Hippocampal formation (tissue), 2 donors: ENCODE data around the gene DOCK10.

Experiments
- DNase-seq, 2 donors: peaks; one replicate each; lab custom pipeline; 2025; lab: John Stamatoyannopoulos, UW

Gene DOCK10

DNA sequence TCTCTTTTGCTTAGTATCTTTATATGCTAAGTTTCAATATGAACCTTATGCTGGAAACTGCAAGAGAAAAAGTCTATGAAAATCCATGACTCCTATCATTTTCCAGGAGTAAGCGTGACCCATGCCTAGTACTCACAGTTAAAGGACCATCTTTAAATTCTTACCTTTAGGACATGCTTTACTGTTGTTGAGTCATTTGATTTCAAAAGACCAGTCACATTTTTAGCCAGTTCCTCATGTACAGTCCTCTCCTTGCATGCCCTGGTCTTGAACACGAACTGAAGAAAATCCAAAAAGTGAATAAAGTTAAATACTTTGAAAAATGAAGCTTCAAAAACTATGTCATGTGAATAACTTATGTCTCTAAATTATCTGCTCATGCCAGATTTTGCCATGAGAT, 208.3 kb downstream of the DOCK10 start:
- no peak for DNase-seq

DNA sequence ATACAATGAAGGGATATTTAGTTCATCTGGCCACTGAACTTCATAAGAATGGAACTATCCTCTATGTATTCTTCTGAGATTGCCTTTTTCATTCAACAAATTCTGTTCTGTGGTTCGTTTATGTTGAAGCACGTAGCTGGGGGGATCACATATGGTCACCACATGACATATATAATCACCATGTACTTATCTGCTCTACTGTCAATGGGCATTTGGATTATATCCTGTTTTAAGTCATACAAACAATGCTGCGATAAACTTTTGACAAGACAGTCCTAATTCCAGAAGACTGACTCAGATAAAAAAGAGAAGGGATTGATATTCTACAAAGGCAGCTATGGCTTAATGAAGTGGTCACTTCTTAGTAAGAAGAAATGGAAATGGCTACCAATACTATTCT, 210.1 kb downstream of the DOCK10 start:
- no peak for DNase-seq

DNA sequence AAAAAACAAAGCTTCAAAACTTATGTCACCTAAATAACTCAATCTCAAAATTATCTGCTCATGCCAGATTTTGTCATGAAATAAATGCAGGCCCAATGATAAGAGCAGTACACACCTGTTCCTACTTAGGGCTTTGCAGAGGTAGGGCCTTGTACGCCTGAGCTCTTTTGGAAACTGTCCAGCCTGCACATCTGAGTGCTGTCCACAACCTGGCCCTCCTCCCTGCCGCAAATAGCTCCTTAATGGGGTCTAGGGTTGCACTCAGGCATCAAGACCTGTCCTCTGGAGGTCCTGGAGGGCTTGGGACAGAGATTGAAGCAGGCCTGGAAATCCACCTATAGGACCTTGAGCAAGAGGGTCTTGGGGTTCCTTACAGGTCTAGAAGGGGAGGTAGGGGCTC, 210.7 kb downstream of the DOCK10 start:
- no peak for DNase-seq

DNA sequence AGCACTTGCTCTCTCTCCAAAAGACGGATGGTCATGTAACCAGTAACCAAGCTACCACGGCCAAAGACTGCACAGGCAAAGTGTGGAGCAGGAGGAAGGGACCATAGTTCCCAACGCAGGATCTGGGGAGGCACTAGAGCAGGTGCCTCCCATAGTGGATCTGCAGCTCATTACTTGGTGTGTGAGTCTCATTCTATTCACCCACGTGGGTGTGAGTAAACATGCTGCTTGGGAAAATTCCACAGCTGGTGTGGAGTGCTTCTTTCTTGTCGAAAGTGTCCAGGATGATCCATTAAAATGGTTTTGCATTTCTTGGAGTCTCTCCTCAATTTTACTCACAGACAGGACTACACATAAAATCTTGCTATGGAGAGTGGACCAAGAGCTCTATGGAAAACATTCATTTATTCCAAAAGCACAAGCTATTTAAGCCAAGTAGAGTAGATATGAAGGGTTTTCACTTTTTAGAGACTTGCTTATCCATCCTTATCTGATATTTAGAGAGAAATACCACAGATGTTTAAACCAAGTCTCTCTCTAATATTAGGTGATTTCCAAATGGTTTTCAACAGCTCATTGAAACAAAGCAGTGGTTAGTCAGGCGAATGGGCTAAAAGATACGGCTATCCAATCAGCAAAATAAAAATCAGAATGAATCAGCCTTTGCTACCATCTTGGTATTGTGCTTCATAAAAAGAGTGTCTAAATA, 221.8 kb downstream of the DOCK10 start:
- no peak for DNase-seq

DNA sequence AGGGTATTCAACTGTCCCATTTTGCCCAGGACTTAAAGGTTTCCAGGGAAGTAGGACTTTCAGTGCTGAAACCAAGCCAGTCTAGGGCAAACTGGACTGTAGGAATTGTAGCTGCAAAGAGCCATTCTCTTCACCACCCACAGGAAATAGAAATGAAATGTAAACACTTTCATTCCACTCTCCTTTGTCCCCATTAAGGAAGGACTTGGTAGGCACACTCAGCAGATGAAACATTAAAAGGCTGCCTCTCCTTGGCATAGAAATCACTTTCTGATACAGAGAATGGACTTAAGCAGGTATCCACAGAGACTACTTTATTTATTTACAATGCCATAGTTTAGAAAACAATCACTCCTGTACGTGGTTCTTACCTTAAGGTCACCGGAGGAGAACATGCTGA, 223.2 kb downstream of the DOCK10 start:
- no peak for DNase-seq

DNA sequence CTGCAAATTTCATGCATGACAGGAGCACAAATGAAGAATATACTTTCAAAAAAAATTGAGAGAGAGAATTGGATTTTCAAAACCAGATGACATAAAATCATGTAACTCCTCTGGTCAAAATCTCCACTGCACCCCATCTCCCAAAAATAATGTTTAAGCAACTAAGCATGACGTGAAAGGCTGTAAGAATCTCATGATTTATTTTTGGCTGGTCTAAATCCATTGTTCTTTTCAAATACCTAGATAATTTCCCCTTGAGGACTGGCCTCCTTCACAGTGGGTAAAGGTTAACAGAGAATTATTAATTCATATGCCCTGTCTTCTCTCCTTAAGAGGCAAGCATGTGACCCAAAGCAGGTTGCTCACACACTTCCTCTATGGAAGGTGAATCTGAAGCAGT, 224.6 kb downstream of the DOCK10 start:
- DNase-seq = no peak

DNA sequence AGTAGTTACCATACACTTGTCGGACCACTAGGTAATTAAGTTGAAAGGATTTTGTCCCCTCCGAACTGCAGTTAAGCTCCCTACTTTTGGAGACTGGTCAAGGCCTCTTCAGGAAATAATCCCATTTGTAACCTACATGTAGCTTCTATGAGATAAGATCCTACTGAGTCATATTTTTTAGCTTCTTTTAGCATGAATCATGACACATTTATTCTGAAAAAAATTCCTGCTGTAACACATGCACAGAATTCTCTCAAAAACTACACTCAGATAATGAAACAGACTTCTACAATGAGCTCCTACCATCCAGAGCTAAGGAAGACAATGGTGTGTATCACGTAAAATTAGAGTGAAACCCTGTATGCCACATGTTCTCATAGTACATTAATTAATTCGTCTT, 225.5 kb downstream of the DOCK10 start:
- DNase-seq = no peak

DNA sequence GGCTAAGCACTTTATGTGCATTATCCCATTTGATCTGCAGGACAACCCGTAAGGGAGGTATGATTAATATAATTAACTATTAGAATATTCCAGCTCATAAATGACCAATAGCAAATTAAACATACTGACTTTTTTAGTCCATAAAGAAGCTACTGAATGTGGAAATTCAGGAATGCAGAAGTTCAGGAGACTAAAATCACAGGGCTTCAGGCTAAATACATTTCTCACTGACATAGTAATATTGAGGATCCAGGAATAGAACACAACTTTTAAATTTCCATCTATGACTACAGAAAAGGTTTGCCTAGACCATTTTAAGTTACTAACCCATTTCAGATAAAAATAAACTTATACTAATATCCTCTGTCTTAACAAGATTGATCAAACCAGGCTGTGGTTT, 228.7 kb downstream of the DOCK10 start:
- no peak for DNase-seq

DNA sequence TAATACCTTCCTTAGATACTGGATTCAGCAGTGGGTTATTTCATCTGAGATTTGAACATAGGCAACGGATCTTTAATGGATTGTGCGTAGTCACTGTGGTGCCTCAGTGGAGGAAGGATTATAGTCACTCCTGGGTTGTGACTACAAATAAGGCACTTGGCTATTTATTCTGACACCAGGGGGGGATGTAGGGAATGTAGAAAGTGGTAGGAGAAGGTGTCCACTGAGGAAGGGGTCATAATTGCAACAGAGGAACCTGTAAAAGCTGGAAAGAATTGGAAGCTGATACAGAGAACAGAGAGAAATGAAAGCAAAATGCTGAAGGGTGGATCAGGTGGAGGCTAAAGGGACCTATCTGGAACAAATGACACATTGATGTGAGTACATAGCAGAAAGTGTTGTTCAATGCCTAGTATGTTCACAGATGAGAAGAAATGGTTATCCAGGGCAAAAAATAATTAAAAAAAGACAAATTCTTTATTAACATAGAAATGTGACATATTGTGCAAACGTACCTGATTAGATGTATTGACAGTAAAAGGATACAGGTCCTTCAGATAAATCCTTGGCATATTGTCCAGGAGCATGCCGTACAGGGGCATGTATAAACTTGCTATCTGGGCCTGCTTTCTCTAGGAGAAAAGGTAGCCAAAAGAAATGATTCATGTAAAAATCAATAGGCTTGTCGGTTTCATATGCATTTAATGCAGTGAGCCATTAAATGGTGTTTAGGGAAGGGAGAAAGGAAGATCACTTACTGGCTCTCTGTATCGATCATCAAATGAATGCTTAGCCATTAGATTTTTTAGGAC, 234.9 kb downstream of the DOCK10 start:
- no peak for DNase-seq

DNA sequence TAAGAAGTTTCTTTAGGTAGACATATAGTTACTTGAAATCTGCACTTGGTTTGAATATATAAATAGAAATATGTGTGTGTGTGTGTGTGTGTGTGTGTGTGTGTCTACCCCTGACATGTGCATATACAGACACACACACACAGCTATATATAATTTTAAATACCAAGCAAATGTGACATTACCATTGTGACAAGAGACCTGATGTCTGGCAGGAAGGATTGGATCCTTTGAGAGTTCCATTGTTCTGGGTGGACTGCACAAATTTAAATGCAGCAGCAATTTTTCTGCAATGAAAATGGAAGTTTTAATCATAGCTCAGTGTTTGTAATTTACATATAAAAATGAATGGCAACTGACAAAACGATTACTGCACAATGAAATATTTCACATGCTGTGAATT, 238.3 kb downstream of the DOCK10 start:
- no peak for DNase-seq

DNA sequence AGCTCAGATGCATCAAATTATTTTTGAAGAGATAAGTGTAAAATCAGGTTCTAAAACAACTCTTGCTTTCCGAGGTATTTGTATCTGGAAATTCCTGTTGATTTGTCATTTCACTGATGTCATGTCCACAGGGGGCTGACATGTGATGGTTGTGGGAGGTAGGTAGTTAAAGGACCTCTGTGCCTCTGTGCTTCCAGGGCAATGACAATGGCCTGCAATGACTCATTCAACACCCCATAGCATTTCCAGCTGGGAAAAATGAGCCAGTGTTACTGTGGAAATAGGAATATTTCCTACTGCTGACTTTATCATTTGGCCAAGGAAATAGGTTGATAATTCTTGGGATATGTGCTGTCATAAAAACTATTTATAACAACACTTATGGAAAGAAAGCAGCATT, 239.9 kb downstream of the DOCK10 start:
- no peak for DNase-seq

DNA sequence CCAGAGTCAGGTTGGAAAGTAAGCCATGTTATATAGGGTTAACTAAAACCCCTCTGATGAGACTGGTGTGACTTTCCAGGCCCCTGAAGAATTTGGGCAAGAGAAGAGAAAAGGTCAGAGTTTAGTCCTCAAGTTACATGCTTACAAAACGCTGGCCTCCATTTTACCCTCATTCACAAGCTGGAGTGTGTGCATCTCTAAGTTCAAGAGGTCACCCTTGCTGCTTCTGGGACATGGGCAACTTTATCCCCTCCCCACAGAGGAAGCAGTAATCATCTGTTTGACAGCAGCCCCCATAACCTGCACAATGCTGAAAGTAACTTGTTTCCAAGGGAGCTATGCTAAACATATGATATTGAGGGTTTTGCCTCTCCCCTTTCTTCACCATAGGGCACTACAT, 240.9 kb downstream of the DOCK10 start:
- DNase-seq = no peak

DNA sequence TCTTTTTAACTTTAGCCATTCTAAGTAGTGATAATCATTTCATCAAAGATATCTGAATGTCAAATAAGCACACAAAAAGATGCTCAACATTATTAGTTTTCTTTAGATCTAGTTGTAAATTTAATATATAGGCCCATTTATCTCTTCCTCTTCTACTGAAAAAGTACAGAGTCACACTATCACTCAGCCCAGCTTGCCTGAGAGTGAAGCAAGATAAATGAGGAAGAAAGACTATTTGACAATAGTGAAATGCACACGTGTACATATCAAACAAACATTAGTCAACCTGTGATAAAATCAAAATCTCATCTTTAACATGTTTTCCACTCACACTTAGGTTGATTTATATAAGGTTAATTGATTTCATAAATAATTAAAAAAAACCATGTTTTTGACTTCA, 242.6 kb downstream of the DOCK10 start:
- DNase-seq = no peak

DNA sequence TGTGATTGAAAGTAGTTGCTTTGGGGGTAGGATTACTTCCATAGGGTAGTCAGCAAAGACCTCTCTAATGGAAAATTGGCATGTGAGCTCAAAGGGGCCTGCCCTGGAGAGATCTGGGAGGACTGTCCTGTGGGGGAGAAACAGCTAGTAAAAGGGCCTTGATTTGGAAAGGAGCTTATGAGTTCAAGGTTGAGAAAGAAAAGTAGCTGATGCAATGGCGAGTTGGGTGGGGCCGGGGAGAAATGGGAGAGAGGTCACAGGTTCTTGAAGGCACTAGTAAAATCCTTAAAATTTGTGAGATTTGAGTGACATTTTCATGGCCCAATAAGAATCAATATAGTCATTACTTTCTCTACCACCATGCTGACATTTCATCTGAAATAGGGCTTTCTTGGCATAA, 244.1 kb downstream of the DOCK10 start:
- DNase-seq = no peak

DNA sequence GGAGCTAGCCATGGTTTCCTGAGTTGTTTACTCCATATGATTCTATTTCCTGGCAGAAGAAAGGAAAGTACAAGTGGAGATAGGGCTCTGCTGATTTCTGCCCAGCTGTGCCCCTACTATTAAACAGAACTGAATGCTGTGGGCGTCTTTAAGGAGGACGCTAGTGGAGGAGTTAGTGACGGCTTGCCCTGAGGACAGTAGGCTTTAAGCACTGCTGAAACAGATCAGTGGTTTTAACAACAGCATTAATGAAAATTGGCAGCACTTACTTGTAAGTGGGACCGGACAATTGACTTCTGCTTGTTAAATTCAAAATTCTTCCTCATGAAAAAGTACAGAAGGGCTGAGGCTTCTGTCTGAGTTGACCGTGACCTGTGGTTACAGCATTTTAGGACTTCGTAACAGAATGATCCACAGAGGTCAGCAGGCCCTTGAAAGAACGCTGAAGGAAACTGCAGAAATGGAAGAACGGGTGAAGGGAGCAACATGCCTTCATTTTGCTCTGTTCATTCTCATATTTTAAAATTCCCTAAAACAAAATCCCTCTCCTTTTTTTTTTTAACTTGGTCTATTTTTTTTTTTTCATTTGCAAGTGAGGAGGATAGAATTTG, 245.5 kb downstream of the DOCK10 start:
- no peak for DNase-seq

DNA sequence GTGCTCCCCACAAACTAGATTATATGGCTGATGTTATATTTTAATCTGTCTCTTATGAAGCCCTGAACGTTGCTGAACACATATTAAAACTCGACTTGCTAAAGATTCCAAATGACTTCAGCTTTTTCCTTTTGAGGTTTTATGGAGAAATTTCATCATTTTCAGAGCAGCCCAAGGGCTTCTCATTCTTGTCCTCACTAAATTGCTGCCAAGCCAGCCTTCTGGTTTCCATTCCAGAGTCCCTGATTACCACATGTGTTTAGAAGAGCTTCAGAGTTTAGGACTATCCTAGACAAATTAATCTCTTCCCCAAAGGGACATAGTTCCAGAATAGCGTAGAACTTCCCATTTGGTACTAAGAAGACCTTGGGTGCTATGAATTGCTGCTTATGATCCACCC, 248.3 kb downstream of the DOCK10 start:
- no peak for DNase-seq

DNA sequence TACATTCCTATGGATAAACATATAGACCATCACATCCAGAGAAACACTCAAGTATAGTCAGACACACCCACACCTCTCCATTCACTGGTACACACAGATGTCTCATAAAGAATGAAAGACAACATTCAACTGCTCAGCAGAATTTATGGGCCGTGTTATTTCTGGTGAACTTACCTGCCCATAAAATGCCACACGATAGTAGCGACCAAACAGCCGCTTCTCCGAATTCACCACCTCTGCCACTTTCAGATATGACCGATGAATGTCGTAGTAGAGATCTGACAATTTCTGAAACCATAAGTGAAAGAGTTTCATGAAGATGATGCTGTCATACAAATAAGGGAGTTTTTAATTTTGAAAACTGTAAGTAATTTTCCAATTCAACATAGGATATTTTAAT, 255.4 kb downstream of the DOCK10 start:
- DNase-seq = no peak

DNA sequence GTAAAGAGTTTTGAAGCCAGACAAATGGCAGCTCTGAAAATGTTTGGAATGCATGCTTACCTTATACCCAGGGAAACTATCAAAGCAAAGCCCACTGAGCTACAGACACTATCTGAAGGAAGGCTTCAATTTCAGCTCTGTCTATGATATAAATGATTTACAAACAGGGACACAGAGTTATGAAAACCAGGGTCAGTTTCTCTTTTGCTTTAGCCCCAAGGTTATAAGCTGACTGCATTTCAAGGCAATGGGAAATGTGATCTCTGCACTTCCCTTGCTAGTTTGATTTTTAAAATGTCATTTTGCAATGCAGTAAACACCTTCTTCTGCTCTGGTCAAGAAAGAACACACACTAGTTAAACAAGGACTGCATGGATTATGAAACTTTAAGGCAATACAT, 260.9 kb downstream of the DOCK10 start:
- no peak for DNase-seq

DNA sequence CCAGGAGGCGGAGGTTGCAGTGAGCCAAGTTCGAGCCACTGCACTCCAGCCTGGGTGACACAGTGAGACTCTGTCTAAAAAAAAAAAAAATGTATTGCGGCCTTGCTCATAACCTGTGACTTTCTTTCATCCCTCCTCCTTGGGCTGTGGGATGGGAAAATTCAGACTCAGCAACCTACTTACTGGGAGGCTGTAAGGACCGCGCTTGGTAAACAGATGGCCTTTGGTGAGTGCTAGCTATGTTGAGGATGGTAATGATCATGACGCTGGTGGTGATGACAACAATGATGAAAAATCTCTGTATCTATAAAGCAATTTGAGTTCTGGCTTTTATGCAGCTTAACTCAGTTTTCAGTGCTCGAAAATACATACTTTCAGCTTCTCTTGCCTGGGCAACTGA, 261.4 kb downstream of the DOCK10 start:
- DNase-seq = no peak

DNA sequence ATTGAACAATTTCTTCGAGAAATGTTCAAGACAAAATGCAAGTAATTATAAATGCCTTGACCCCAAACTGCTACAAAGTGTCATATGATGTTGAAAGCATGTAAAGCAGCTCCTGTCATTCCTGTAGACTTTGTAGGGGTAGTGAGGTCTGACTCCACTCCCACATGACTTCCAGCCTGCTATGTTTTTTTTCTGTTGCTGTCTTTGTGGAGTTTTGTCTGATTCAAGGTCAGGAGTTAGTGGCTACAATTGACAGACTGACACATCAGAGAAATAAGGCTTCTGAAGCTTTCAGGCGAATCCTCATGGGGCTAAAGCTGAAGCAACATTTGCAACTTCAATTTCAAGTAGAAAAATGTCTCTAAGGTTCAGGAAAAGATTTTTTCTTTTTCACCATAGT, 262.2 kb downstream of the DOCK10 start:
- DNase-seq = no peak

DNA sequence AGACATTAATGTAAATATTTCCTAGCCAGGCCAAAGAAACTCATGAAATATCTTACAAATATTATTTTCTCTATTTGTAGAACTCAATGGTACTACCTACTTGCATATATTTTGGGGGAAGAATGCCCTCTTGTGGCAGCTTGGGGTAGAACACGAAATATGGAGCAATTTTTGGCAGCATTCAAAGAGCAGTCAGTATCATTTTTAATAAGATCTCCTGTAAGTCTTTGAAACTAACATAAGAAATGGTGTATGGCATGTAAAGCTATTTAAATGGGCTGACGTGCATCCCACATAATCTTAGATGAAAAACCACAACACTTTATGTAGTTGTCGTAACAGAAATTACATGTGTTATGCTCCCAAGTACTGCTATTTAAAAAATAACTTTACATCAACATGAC, 263.8 kb downstream of the DOCK10 start:
- DNase-seq = peak; percentile 32 to 33

DNA sequence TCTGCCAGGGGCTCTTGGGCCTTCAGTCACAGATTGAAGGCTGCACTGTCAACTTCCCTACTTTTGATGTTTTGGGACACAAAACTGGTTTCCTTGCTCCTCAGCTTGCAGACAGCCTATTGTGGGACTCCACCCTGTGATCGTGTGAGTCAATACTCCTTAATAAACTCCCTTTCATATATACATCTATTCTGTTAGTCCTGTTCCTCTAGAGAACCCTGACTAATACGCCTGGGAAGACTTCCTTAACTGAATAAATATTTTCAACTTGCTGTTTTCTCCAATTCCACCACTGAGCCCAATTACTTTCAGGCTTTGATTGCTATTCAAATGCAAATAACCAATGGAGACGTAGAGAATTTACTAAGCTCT, 264.7 kb downstream of the DOCK10 start:
- DNase-seq = no peak

DNA sequence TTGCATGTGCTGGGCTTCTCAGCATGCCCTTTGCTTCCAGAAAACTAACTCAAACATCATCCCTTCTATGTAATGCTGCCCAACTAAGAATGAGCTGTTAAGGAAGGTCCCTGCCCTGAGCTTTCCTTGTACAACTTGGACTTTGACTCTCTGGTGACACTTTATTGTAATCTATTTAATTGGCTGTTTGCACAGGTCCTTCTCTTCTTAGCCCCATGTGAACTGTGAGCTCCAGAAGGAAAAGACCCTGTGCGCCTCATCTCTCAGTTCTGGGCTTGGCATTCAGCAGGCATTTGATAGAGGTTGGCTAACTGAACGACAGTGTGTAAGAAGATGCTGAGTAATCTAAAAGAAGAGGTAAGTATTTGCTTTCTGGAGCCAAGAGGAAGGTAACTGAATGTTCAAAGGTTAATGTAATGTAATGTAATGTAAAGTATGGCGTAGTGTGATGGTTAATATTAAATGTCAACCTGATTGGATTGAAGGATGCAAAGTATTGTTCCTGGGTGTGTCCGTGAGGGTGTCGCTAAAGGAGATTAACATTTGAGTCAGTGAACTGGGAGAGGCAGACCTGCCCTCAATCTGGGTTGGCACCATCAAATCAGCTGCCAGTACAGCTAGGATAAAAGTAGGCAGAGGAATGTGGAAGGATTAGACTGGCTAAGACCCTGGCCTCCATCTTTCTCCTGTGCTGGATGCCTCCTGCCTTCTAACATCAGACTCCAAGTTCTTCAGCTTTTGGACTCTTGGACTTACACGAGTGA, 265.3 kb downstream of the DOCK10 start:
- no peak for DNase-seq
